OCI-LY1 (cell line): ENCODE data around the gene GRB2.

Experiments used
- H2AFZ ChIP-seq: fragments of 200-600 bp; sonication (generic), shearing (Covaris generic); 2 replicates; pipeline ENCODE4 v1.6.0; 2014; ENCODE audit warnings: antibody characterized with exemption, mild to moderate bottlenecking, low read length
- H3F3A ChIP-seq: fragments of 200-600 bp; sonication (generic), shearing (Covaris generic); 2 replicates; pipeline ENCODE4 v1.6.0; 2014; ENCODE audit warnings: mild to moderate bottlenecking, antibody characterized with exemption, low read length, moderate library complexity; ENCODE audit not compliant: insufficient read depth
- H3K27ac ChIP-seq: fragments of 200-600 bp; sonication (generic); 2 replicates; pipeline ENCODE4 v1.5.1; 2014; ENCODE audit warnings: low read length, mixed run types, mild to moderate bottlenecking, low read depth; ENCODE audit not compliant: poor library complexity, severe bottlenecking
- H3K27me3 ChIP-seq: fragments of 200-600 bp; sonication (generic); 2 replicates; pipeline ENCODE4 v1.6.0; 2014; ENCODE audit warnings: antibody characterized with exemption, mild to moderate bottlenecking, low read length, moderate library complexity; ENCODE audit not compliant: insufficient read depth
- H3K36me3 ChIP-seq: fragments of 200-600 bp; sonication (generic); 2 replicates; pipeline ENCODE4 v1.6.1; 2014; ENCODE audit warnings: mild to moderate bottlenecking, antibody characterized with exemption, low read length, moderate library complexity, mixed read lengths; ENCODE audit not compliant: insufficient read depth
- H3K4me1 ChIP-seq: fragments of 200-600 bp; sonication (generic); 2 replicates; pipeline ENCODE4 v1.5.1; 2014; ENCODE audit warnings: mild to moderate bottlenecking, low read length, moderate library complexity; ENCODE audit not compliant: insufficient read depth, severe bottlenecking
- H3K4me2 ChIP-seq: fragments of 200-600 bp; sonication (generic), shearing (Covaris generic); 2 replicates; pipeline ENCODE4 v1.6.1; 2014; ENCODE audit warnings: low read length
- H3K4me3 ChIP-seq: fragments of 200-600 bp; sonication (generic); 2 replicates; pipeline ENCODE4 v1.5.1; 2014; ENCODE audit warnings: low read length, low read depth, mild to moderate bottlenecking, mixed read lengths; ENCODE audit not compliant: poor library complexity, severe bottlenecking
- H3K79me2 ChIP-seq: fragments of 200-600 bp; shearing (Covaris generic); 2 replicates; pipeline ENCODE4 v1.6.1; 2016; ENCODE audit warnings: mixed run types, low read length, mixed read lengths; ENCODE audit not compliant: insufficient read depth
- H3K9ac ChIP-seq: fragments of 200-600 bp; sonication (generic), shearing (Covaris generic); 2 replicates; pipeline ENCODE4 v1.6.1; 2014; ENCODE audit warnings: mild to moderate bottlenecking, low read length, mixed read lengths
- H3K9me2 ChIP-seq: fragments of 200-600 bp; sonication (generic), shearing (Covaris generic); 2 replicates; pipeline ENCODE4 v1.6.1; 2014; ENCODE audit warnings: low read depth, mild to moderate bottlenecking, low read length, mixed read lengths
- H3K9me3 ChIP-seq: fragments of 200-600 bp; shearing (Covaris generic); 2 replicates; pipeline ENCODE4 v1.6.1; 2014; ENCODE audit warnings: low read length, mixed read lengths
- H4K20me1 ChIP-seq: fragments of 200-600 bp; sonication (generic), shearing (Covaris generic); 2 replicates; pipeline ENCODE4 v1.6.0; 2016; ENCODE audit warnings: mild to moderate bottlenecking, low read length; ENCODE audit not compliant: insufficient read depth
- CTCF ChIP-seq: fragments of 200-600 bp; sonication (generic), shearing (Covaris generic); IDR thresholded peaks from 2 replicates; pipeline ENCODE4 v1.5.1; 2017; ENCODE audit warnings: mild to moderate bottlenecking, antibody characterized with exemption, low read length, moderate library complexity, mixed read lengths
- EZH2 ChIP-seq: fragments of 200-600 bp; sonication (generic), shearing (Covaris generic); IDR thresholded peaks from 2 replicates; pipeline ENCODE4 v1.8.0; 2017; ENCODE audit warnings: borderline replicate concordance, mixed run types, mild to moderate bottlenecking, antibody characterized with exemption, low read length, moderate library complexity, mixed read lengths

GRB2 gene

GRCh38 chr17:75394332-75394918, 11.1 kb downstream of the GRB2 start:
- H3F3A ChIP-seq: no peaks in the 10 kb centered on the region
- peaks cover 97% of the 10 kb centered on the region for H3K79me2 ChIP-seq
- H2AFZ ChIP-seq: no peak overlapping the region
- peaks cover 50% of the 10 kb centered on the region for H3K4me1 ChIP-seq
- no peaks in the 10 kb centered on the region for H3K9me2 ChIP-seq
- peaks cover 7% of the 10 kb centered on the region; the same call in 1 of the 2 replicates for H4K20me1 ChIP-seq
- H3K4me3 ChIP-seq: peak overlapping the region; percentile 69
- H3K27ac ChIP-seq: peak overlapping the region; percentile 55
- no peaks in the 10 kb centered on the region for H3K9me3 ChIP-seq
- peaks cover 38% of the 10 kb centered on the region for H3K36me3 ChIP-seq
- peak overlapping the region; percentile 98 for H3K4me2 ChIP-seq
- TF ChIP-seq CTCF (no peak), EZH2 (no peak)
- H3K27me3 ChIP-seq: no peaks in the 10 kb centered on the region
- H3K9ac ChIP-seq: peak overlapping the region; percentile 67

GRCh38 chr17:75393523-75394331, 11.8 kb downstream of the GRB2 start:
- TF ChIP-seq CTCF (no peak), EZH2 (no peak)
- H3F3A ChIP-seq: no peaks in the 10 kb centered on the region
- H3K36me3 ChIP-seq: peaks cover 43% of the 10 kb centered on the region
- H4K20me1 ChIP-seq: peaks cover 7% of the 10 kb centered on the region
- peak overlapping the region; percentile 55 for H3K27ac ChIP-seq
- peak overlapping the region; percentile 98 for H3K4me2 ChIP-seq
- peak overlapping the region; percentile 69 for H3K4me3 ChIP-seq
- no peaks in the 10 kb centered on the region for H3K9me2 ChIP-seq
- H3K9me3 ChIP-seq: no peaks in the 10 kb centered on the region
- no peaks in the 10 kb centered on the region for H3K27me3 ChIP-seq
- peaks cover 97% of the 10 kb centered on the region for H3K79me2 ChIP-seq
- H3K4me1 ChIP-seq: peaks cover 50% of the 10 kb centered on the region
- H3K9ac ChIP-seq: peak overlapping the region; percentile 67
- H2AFZ ChIP-seq: no peak overlapping the region

GRCh38 chr17:75392559-75392958, 12.9 kb downstream of the GRB2 start:
- Histone ChIP-seq H2AFZ (no peak overlapping the region), H3K36me3 (peaks cover 55% of the 10 kb centered on the region), H3K9ac (no peak overlapping the region), H3K4me1 (peaks cover 48% of the 10 kb centered on the region), H3K9me3 (no peaks in the 10 kb centered on the region), H3K4me3 (no peak overlapping the region), H3K27me3 (no peaks in the 10 kb centered on the region), H3K79me2 (peaks cover 97% of the 10 kb centered on the region), H4K20me1 (peaks cover 7% of the 10 kb centered on the region), H3K9me2 (no peaks in the 10 kb centered on the region), H3K4me2 (no peak overlapping the region; the same call in 1 of the 2 replicates), H3K27ac (no peak overlapping the region), H3F3A (no peaks in the 10 kb centered on the region)
- TF ChIP-seq CTCF (no peak), EZH2 (no peak)
